Endodermal cell (in vitro differentiated cells): ENCODE data around the gene FKBP1A. TPM values are rescaled to one million over a fixed set of nuclear protein-coding genes. Genes with fewer than 3 reads are reported as not detected.

Source experiments
- DNase-seq: peaks from one replicate; pipeline ENCODE4 v3.0.0-alpha.2; 2017
- H3K27ac ChIP-seq: 2 replicates; pipeline ENCODE4 v1.5.1; 2013; ENCODE audit warnings: mild to moderate bottlenecking, low read depth, low read length, moderate library complexity
- H3K27me3 ChIP-seq: 2 replicates; pipeline ENCODE4 v1.6.1; 2013; ENCODE audit warnings: mild to moderate bottlenecking, low read length, moderate library complexity; ENCODE audit not compliant: insufficient read depth, control insufficient read depth, poor library complexity, severe bottlenecking
- H3K36me3 ChIP-seq: 2 replicates; pipeline ENCODE4 v1.7.0; 2013; ENCODE audit warnings: mild to moderate bottlenecking, low read length, moderate library complexity; ENCODE audit not compliant: control insufficient read depth, insufficient read depth
- H3K4me1 ChIP-seq: one replicate; pipeline ENCODE4 v1.7.0; 2013; ENCODE audit warnings: low read length; ENCODE audit not compliant: control insufficient read depth, insufficient read depth
- H3K4me3 ChIP-seq: 2 replicates; pipeline ENCODE4 v1.5.1; 2013; ENCODE audit warnings: mild to moderate bottlenecking, low read length, moderate library complexity
- H3K9ac ChIP-seq: 2 replicates; pipeline ENCODE4 v1.6.1; 2013; ENCODE audit warnings: mild to moderate bottlenecking, low read length, moderate library complexity; ENCODE audit not compliant: poor library complexity, severe bottlenecking; ENCODE audit errors: extremely low read depth
- H3K9me3 ChIP-seq: 2 replicates; pipeline ENCODE4 v1.6.1; 2013; ENCODE audit warnings: mild to moderate bottlenecking, low read length, moderate library complexity; ENCODE audit not compliant: control insufficient read depth
- H3K27ac Mint-ChIP-seq: 2 replicates; pipeline ENCODE4 v1.8.0; 2020; ENCODE audit warnings: mixed read lengths
- H3K27me3 Mint-ChIP-seq: 2 replicates; pipeline ENCODE4 v1.8.0; 2021; ENCODE audit warnings: mild to moderate bottlenecking, mixed read lengths; ENCODE audit not compliant: insufficient read depth
- H3K36me3 Mint-ChIP-seq: 2 replicates; pipeline ENCODE4 v1.8.0; 2020; ENCODE audit warnings: low read depth, mixed read lengths
- H3K4me1 Mint-ChIP-seq: 2 replicates; pipeline ENCODE4 v1.8.0; 2020; ENCODE audit warnings: mixed read lengths
- H3K4me3 Mint-ChIP-seq: 2 replicates; pipeline ENCODE4 v1.8.0; 2020; ENCODE audit warnings: mild to moderate bottlenecking, moderate library complexity, mixed read lengths
- H3K9me3 Mint-ChIP-seq: 2 replicates; pipeline ENCODE4 v1.8.0; 2020; ENCODE audit warnings: mild to moderate bottlenecking, mixed read lengths
- WGBS, 2 experiments: methylation state at CpG; one replicate each; pipeline versions ENCODE4 v1.1.5 to v1.1.7; 2013; ENCODE audit warnings: missing lambda C conversion rate in 2 of 2, mixed read lengths in 1 of 2; ENCODE audit not compliant: insufficient coverage in 1 of 2, insufficient read length in 1 of 2; 5-methylcytosine and 5-hydroxymethylcytosine counted together
- total RNA-seq, 2 donors: library from RNA; stranded (reverse); fragmentation: NEBNext Ultra II Directional in 1 of 2; extraction: Animal tissue kit (Norgen Biotek cat#: 25700) in 1 of 2; gene quantifications; 2 replicates in 1 of 2; 3 replicates in 1 of 2; pipeline ENCODE4 v1.2.1, GENCODE V29; 2021
- TF ChIP-seq, protein P1 (sequence below): fragments of 200-600 bp; sonication (generic); conservative IDR thresholded peaks from 2 replicates; pipeline ENCODE4 v1.5.0; 2021; ENCODE audit warnings: antibody characterized with exemption, mild to moderate bottlenecking

Gene FKBP1A
- total RNA-seq, 2 donors from 2014 or later, result 181 to 185 TPM

DNA sequence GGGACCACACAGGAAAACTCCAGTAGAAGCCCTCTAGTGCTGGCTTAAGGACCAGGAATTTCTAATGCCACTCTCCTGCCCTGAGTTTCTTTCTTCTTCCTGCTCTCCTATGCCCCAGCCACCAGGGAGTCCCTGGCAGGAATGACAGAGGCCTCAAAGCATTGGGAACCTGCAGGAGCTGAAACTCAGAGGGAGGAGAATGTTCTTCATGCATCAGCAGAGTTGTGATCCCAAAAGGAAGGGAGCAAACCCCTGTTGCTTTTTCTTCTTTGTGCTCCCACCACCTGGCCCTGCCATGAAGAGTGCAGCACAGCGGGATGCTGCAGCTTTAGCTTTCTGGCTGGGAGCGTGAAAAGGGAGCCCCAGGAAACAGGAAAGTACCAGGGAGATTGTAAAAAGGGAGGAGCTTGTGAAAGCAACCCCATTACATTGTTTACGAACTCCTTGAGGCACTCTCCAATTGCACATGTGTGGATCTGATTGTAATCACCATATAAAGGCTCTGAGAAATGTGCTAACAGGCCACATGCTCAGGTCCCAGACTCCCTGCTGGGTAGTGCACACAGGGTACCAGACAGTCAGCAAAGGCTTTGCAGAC, 34.7 kb upstream of the FKBP1A start:
- no peaks in the 10 kb centered on the region for H3K36me3 ChIP-seq
- no peaks in the 10 kb centered on the region for H3K27me3 ChIP-seq
- H3K4me3 ChIP-seq, result no peak overlapping the region
- no peaks in the 10 kb centered on the region for H3K27me3 Mint-ChIP-seq
- H3K27ac ChIP-seq, result peak overlapping the region; percentile 77
- no peaks in the 10 kb centered on the region for H3K36me3 Mint-ChIP-seq
- peak overlapping the region; percentile 9 for H3K4me3 Mint-ChIP-seq
- DNase-seq, result peak; percentile 92
- no peaks in the 10 kb centered on the region for H3K9me3 ChIP-seq
- WGBS, 2 experiments, result 25 to 38% methylated on average over 1 to 3 of the region's 3 CpGs
- H3K9ac ChIP-seq, result no peak overlapping the region
- H3K9me3 Mint-ChIP-seq, result peaks cover under 1% of the 10 kb centered on the region
- H3K27ac Mint-ChIP-seq, result peak overlapping the region; percentile 74
- TF ChIP-seq, protein P1, sequence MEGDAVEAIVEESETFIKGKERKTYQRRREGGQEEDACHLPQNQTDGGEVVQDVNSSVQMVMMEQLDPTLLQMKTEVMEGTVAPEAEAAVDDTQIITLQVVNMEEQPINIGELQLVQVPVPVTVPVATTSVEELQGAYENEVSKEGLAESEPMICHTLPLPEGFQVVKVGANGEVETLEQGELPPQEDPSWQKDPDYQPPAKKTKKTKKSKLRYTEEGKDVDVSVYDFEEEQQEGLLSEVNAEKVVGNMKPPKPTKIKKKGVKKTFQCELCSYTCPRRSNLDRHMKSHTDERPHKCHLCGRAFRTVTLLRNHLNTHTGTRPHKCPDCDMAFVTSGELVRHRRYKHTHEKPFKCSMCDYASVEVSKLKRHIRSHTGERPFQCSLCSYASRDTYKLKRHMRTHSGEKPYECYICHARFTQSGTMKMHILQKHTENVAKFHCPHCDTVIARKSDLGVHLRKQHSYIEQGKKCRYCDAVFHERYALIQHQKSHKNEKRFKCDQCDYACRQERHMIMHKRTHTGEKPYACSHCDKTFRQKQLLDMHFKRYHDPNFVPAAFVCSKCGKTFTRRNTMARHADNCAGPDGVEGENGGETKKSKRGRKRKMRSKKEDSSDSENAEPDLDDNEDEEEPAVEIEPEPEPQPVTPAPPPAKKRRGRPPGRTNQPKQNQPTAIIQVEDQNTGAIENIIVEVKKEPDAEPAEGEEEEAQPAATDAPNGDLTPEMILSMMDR, result peak; percentile 55
- H3K4me1 ChIP-seq, result peaks cover 6% of the 10 kb centered on the region
- H3K4me1 Mint-ChIP-seq, result peaks cover 26% of the 10 kb centered on the region

DNA sequence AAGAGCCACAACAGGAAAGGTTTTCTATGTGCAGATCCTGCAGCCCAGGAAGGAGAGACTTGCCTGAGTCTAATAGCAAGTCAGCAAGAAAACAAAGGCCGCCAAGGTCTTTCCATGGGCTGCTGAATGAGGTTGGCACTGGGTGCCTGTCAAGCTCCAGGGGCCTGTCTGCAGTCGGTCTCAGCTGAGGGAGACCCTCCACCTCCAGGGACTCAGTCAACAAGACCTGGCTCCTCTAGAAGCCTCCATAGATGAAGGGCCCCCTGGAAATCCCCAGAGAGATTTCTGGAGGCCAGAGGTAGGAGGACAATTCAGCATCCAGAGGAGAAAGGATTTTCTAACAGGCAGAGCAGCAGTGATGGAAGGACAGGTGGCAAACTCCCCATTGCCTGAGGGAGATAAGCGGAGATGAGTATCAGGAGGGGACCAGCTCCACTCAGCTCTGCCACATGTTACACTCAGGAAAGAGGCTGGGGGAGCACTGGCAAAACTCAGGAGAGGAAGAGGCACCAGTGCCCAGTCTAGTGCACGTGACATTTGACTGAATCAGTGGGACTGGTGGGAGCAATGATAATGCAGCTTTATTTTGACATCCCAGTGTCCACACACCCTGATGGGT, 33.5 kb upstream of the FKBP1A start:
- no peaks in the 10 kb centered on the region for H3K27me3 ChIP-seq
- Mint-ChIP-seq H3K4me3 (no peak overlapping the region), H3K4me1 (peaks cover 23% of the 10 kb centered on the region), H3K27me3 (peaks cover 3% of the 10 kb centered on the region), H3K36me3 (no peaks in the 10 kb centered on the region), H3K27ac (no peak overlapping the region), H3K9me3 (peaks cover 2% of the 10 kb centered on the region)
- H3K27ac ChIP-seq, result no peak overlapping the region
- no peak overlapping the region for H3K9ac ChIP-seq
- H3K36me3 ChIP-seq, result no peaks in the 10 kb centered on the region
- WGBS, 2 experiments, result 64 to 79% methylated on average over 2 to 4 of the region's 4 CpGs
- H3K4me3 ChIP-seq, result no peak overlapping the region
- TF ChIP-seq, protein P1, result no peak
- H3K4me1 ChIP-seq, result peaks cover 6% of the 10 kb centered on the region
- no peaks in the 10 kb centered on the region for H3K9me3 ChIP-seq
- DNase-seq, result no peak

DNA sequence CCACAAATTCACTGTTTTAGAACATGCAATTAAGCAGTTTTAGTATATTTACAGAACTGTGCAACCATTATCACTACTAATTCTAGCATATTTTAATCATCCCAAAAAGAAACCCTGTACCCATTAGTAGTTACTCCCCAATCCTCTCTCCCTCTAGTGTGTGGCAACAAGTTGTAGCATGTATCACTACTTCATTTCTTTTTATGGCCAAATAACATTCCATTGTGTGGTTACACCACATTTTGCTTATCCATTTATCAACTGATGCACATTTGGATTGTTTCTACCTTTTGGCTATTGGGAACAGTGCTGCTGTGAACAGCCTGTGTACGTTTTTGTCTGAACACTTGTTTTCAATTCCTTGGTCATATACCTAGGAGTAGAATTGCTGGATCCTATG, 31.5 kb upstream of the FKBP1A start:
- no peak for DNase-seq

More for the DNA sequence above, 31.5 kb upstream of the FKBP1A start:
- H3K9me3 ChIP-seq, result peaks cover 15% of the 10 kb centered on the region
- Mint-ChIP-seq H3K4me3 (no peak overlapping the region), H3K4me1 (peaks cover 19% of the 10 kb centered on the region), H3K9me3 (peaks cover 20% of the 10 kb centered on the region), H3K36me3 (no peaks in the 10 kb centered on the region), H3K27ac (no peak overlapping the region), H3K27me3 (peaks cover 7% of the 10 kb centered on the region)
- H3K27me3 ChIP-seq, result no peaks in the 10 kb centered on the region
- no peak overlapping the region for H3K9ac ChIP-seq
- H3K4me3 ChIP-seq, result no peak overlapping the region
- H3K27ac ChIP-seq, result no peak overlapping the region
- H3K4me1 ChIP-seq, result peaks cover 6% of the 10 kb centered on the region
- no peaks in the 10 kb centered on the region for H3K36me3 ChIP-seq
- TF ChIP-seq, protein P1, result no peak
- 68 to 91% methylated on average over 1 of the region's 1 CpG for WGBS, 2 experiments
